HTERT RPE-1 (cell line): ENCODE data around the gene CSAD.
"Not testable (repeated sequence)": the region's sequence is repeated elsewhere in the genome, so short reads cannot be mapped to it uniquely, and the experiment has no call there.

Experiments used
- in situ Hi-C: fragments of 300-500 bp; cut with MboI; formaldehyde crosslinking; loops from 4 replicates; pipeline ENCODE4 v1.14.3; 2020; ENCODE audit warnings: low sequenced_read_pairs

Gene CSAD

DNA sequence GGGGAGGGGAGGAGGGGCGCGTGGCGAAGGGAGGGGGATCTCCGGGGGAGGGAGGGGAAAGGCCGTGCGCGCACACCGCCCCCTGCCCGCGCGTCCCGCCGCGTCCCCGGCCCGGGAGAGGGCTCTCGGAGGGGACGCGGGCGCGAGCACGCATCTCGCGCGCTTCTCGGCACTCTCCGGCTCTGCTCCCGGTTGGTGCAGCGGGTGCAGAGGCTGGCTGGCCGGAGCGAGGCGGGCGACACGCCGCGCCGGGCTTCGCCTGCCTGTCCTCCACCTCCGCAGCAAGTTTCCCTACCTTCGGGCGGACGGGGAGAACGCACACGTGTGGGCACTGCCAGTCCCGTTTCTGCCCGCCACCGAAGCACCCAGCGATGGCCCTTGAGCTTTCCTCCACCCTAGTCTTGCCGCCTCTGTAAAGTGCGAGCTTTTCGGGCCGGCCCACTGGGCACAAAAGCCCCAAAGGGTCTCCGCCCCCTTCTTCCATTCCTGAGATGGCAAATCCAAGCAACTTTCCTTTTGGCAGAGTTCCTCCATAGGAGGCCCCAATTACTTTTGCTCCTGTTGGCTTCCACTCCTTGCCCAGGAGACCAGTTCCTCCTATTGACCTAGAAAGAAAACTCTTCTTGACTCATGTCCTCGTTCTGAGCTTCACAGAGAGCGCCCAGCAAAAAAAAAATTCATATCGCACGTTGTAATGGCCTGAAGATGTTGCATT, 363 bp upstream of the CSAD start:
- in situ Hi-C loops: no loop called here

DNA sequence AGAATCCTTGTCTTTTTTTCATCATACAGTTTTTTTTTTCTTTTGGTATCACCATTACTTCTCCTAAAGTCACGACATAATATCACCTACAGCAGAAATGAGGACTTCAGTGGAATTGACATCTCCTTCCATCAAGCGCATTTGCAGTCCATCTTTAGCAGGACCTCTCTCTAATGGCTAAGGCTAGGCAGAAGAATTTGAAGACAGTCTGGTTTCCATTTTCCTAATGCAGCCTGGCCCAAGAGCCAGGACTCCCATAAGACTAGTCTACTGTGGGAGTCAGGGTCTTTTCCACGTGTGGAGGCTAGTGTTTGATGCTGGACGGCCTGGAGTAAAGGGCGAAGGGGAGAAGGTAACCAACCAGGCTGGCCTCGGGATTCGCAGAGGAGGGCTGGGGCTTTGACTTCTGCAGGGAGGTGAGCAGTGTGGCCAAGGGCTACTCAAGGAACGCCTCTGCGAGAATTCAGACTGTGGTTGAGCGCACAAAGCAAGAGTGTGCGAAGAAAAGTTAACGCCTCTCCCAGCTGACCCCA, 972 bp downstream of the CSAD start:
- in situ Hi-C loops: no loop called here

DNA sequence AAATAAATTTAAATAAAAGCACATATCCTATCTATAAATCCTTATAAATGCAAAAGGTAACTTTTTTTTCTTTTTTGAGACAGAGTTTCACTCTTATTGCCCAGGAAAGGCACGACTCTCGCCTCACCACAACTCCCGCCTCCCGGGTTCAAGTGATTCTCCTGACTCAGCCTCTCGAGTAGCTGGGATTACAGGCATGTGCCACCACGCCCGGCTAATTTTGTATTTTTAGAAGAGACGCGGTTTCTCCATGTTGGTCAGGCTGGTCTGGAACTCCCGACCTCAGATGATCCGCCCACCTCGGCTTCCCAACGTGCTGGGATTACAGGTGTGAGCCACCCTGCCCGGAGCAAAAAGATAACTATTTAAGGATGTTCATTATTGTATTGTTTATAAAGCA, 1.9 kb downstream of the CSAD start:
- in situ Hi-C loops: not testable (repeated sequence)

DNA sequence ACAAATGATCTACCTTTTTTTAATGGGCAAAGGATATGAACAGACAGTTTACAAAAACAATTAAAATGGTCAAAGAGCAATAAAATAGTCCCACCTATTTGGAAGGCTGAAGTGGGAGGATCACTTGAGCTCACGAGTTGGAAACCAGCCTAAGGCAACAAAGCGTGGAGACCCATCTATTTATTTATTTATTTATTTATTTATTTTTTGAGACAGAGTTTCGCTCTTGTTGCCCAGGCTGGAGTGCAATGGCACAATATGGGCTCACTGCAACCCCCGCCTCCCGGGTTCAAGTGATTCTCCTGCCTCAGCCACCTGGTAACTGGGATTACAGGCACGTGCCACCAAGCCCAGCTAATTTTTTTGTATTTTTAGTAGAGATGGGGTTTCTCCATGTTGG, 3.3 kb downstream of the CSAD start:
- in situ Hi-C loops: not testable (repeated sequence)

- in situ Hi-C loops: no loop called here
Observed at GRCh38 chr12:53176750-53177149, 4.0 kb downstream of the CSAD start.

- in situ Hi-C loops: no loop called here
Observed at GRCh38 chr12:53174881-53175491, 5.7 kb downstream of the CSAD start.

DNA sequence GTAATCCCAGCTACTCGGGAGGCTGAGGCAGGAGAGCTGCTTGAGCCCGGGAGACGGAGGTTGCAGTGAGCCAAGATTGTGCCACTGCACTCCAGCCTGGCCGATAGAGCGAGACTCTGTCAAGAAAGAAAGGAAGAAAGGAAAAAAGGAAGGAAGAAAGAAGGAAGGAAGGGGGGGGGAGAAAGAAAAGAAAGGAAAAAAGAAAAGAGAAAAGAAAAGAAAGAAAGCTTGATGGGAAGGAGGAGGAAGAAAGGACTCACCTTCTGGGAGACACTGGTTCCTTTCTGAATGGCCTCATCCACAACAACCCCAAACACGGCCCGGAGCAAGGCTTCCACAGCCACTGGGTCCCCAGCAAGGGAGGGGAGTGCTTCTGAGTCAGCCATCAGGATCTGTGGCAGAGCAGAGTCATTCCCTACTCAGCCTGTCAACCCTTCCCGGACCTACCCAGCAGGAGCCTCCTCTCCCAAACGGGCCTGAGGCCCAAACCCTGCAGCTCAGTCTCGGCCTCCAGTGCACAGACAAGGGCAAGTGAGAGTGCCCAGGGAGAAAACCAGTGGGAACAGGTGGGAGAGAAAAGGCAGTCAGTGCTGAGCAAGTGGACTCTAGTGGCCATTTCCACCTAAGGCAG, 7.5 kb downstream of the CSAD start:
- in situ Hi-C loops: no loop called here

GRCh38 chr12:53172352-53172751, 8.4 kb downstream of the CSAD start:
- in situ Hi-C loops: no loop called here

GRCh38 chr12:53171725-53172329, 8.9 kb downstream of the CSAD start:
- in situ Hi-C loops: no loop called here

GRCh38 chr12:53170876-53171724, 9.6 kb downstream of the CSAD start:
- in situ Hi-C loops: no loop called here

- in situ Hi-C loops: no loop called here
Observed at GRCh38 chr12:53170215-53170614, 10.5 kb downstream of the CSAD start.

DNA sequence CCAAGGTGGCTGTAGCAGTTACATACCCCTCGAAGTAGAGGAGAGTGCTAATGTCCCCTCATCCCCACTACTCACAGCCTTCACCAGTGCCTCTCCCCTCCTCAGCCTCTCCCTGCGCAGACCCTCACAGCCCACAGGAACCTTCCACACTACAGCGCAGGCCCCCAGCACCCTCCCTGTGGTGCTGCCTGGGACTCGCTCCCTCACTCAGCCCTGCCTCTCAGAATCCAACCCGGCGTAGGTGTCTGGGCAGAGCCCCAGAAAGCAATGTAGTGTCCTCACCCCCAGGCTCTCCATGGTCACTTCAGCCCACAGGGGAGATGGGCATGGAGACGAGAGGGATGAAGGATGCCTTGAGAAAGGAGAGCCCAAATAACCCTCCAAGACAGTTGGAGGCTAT, 11.1 kb downstream of the CSAD start:
- in situ Hi-C loops: no loop called here

DNA sequence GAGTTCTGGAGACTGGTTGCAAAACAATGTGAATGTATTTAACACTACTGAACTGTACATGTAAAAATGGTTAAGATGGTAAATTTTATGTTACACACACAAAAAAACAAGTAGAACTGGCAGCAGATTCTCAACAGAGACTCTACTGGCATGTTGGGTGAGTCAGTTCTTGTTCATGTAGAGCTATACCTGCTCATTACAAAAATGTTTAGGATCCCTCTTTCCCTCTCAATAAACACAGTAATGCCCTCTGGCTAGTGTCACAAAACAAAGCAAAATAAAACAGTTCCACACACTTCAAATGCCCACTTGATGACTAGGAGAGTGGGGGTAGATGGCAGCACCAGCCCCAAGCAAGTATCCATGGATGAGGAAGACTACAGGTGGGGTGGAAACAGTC, 13.9 kb downstream of the CSAD start:
- in situ Hi-C loops: no loop called here

GRCh38 chr12:53163008-53163407, 17.7 kb downstream of the CSAD start:
- in situ Hi-C loops: not testable (repeated sequence)

- in situ Hi-C loops: no loop called here
Observed at GRCh38 chr12:53161119-53161911, 19.4 kb downstream of the CSAD start.

DNA sequence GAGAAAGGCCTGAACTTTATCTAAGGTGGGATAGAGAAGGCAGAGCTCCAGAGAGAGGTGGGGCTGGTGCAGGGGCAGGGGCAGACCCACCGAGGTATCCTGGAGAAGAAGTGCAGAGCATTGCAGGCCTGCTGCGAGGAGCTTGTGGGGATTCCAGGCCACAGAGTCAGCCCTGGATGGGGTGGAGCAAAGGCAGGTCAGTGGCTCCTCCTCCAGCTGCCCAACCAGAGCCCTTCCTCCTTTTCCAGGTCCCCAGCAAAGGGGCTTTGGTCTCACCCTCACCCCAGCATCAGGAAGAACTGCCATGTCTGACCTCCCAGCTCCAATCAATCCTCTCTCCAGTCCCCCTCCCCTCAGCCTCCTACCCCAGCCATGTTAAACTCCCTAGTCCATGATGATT, 20.1 kb downstream of the CSAD start:
- in situ Hi-C loops: no loop called here

DNA sequence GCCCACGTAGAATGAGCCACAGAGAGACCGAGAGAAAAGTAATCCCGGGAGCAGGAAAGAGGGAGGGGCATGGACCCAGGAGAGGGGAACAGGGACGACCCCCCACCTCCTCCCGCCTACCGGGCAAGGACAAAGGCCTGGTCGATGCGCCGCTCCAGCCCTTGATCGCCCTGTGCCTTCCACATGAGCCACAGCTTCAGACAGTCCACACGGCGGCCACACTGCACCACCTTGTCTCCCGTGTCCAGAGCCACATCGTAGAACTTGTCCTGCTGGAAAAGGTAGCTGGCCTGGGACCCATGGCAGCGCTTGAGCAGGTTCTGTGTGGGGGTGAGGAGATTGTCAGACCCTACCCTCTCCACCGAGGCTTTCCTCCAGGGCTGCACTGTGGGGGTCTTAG, 20.7 kb downstream of the CSAD start:
- in situ Hi-C loops: no loop called here

GRCh38 chr12:53159195-53159839, 21.4 kb downstream of the CSAD start:
- in situ Hi-C loops: no loop called here

DNA sequence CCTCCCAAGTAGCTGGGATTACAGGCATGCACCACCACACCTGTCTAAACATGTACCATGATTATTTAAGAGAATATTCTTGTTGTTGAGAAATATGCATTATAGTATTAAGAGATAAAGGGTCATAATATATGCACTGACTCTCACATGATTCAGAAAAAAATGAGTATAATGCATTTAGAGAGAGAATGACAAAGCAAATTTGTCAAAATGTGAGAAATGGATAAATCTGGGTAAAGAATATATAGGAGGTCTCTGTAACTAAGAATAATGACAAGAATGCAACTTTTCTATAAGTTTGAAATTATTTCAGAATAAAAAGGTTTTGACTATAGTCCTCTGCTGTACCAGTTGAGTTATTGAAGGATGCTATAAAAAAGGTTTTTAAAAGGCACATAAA, 28.3 kb downstream of the CSAD start:
- in situ Hi-C loops: no loop called here

- in situ Hi-C loops: no loop called here
Observed at GRCh38 chr12:53151039-53151438, 29.7 kb downstream of the CSAD start.
